ENCODE results near the gene MRPL46.

GRCh38 chr15:88469321-88469720 lies 2.1 kb upstream of the MRPL46 start:
- TF ChIP-seq EZH2phosphoT487 (IDR thresholded peaks at IDR 0.05) = no peak
- TF ChIP-seq, protein P1, sequence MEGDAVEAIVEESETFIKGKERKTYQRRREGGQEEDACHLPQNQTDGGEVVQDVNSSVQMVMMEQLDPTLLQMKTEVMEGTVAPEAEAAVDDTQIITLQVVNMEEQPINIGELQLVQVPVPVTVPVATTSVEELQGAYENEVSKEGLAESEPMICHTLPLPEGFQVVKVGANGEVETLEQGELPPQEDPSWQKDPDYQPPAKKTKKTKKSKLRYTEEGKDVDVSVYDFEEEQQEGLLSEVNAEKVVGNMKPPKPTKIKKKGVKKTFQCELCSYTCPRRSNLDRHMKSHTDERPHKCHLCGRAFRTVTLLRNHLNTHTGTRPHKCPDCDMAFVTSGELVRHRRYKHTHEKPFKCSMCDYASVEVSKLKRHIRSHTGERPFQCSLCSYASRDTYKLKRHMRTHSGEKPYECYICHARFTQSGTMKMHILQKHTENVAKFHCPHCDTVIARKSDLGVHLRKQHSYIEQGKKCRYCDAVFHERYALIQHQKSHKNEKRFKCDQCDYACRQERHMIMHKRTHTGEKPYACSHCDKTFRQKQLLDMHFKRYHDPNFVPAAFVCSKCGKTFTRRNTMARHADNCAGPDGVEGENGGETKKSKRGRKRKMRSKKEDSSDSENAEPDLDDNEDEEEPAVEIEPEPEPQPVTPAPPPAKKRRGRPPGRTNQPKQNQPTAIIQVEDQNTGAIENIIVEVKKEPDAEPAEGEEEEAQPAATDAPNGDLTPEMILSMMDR (IDR thresholded peaks at IDR 0.05) = no peak
